AG09319 (cell line): ENCODE data around the gene SASH1.

Experiments used
- DNase-seq: peaks from one replicate; pipeline ENCODE4 v3.0.0-alpha.2; 2010; ENCODE audit warnings: low read depth; ENCODE audit errors: extremely low read depth
- CTCF ChIP-seq: IDR thresholded peaks from 2 replicates; pipeline ENCODE4 v1.5.1; 2011; ENCODE audit warnings: low read depth, mild to moderate bottlenecking, inconsistent platforms, low read length, moderate library complexity

Gene SASH1

DNA sequence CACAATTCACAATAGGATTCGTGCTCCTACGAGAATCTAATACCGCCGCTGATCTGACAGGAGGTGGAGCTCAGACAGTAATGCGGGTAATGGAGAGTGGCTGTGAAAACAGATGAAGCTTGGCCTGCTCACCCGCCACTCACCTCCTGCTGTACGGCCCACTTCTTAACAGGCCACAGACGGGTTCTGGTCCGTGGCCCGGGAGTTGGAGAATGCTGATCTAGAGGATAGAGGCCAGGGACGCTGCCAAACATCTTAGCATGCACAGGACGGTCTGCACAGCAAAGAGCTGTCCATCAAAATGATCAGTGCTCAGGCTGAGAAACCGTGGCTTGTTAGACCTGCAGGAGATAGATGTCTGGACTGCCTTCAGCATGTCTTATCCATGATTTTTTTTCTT is 186.4 kb downstream of the SASH1 start:
- no peak for DNase-seq
- no peak for TF ChIP-seq CTCF

DNA sequence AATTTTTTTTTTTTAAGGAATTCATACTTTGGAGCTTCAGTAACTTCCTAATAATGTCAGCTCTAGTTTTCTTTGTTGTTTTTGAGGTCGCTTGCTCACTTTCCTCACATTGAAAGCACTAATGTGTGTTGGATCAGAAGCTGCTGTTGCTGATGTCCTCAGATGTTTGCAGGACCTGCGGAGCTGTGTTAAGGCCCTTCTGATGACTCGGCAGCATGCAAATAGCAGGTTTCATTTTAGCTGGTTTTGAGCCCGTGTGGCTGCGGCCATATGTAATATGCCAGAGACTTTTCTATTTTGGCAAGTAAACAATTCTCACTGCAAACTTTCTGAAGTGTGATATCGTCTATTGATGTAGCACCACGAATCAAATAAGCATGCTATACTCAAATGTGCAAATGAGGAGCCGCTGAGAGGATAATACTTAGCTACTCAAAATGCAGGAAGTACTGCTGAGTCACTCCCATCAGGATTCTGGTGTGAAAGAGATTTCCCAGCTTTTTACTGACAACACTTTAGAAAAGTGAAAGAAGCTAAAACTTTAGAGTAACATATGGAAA is 187.8 kb downstream of the SASH1 start:
- TF ChIP-seq CTCF: no peak
- DNase-seq: peak; percentile 62

DNA sequence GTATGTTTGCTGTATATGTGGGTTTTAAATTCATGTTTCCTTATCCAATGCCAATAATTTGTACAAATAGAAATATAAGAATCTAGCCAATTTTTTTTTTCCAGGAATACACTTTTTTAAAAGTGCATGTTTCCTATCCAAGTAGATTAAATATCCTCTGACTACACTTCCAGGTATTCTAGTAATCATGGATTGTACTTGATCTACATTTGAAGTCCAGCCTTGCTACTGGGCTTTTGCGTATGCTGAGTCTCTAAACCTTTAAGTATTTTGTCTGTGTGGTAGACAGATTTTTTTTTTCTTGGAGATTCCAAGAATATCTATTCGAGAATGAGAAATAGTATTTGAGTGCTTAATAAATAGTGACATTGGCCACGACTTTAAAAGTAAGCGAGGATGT is 188.3 kb downstream of the SASH1 start:
- TF ChIP-seq CTCF: no peak
- no peak for DNase-seq

- TF ChIP-seq CTCF: no peak
- DNase-seq: no peak
Measured at GRCh38 chr6:148532698-148533097, 190.1 kb downstream of the SASH1 start.

GRCh38 chr6:148533309-148534107 is 190.9 kb downstream of the SASH1 start:
- TF ChIP-seq CTCF: no peak
- no peak for DNase-seq

- TF ChIP-seq CTCF: no peak
Measured at GRCh38 chr6:148534871-148535270, 192.2 kb downstream of the SASH1 start.

DNA sequence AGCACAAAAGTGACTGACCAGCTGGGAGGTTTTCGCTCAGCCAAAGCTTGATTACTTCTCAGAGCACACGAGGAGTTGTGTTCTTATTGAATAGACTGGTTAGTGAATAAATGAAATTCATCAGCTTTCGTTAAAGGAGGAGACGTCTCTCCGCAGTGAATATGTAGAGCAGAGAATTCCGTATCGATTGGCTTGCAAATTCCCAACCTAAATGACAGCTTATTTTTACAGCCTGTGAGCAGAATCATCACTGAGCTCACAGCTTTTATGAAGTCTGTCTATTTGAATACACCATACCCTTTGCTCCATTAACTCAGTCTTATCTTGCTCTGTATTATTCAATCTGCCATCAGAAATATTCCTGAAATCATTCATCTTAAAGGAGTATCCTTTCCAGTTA is 192.7 kb downstream of the SASH1 start:
- DNase-seq: no peak

More at GRCh38 chr6:148534871-148535270, 192.2 kb downstream of the SASH1 start:
- DNase-seq: no peak

More for the DNA sequence above, 192.7 kb downstream of the SASH1 start:
- no peak for TF ChIP-seq CTCF
